Sigmoid colon (tissue), 4 donors: ENCODE results near the gene SORCS2.

Experiments
- EP300 ChIP-seq, 4 donors: sonication (generic); formaldehyde crosslinking; IDR thresholded peaks; one replicate each; pipeline ENCODE4 v1.6.1; 2017; ENCODE audit warnings: antibody characterized with exemption in 4 of 4
- POLR2A ChIP-seq, 2 donors: fragments of 450-650 bp; IDR thresholded peaks; one replicate each; pipeline ENCODE4 v1.6.1; 2016; ENCODE audit warnings: antibody characterized with exemption in 2 of 2, mild to moderate bottlenecking in 2 of 2, moderate library complexity in 2 of 2
- POLR2AphosphoS5 ChIP-seq, 4 donors: sonication (generic); formaldehyde crosslinking; IDR thresholded peaks; one replicate each; pipeline ENCODE4 v1.6.1; 2017; ENCODE audit warnings: antibody characterized with exemption in 4 of 4
- TF ChIP-seq, protein P1 (sequence below), 4 experiments: fragments of 450-650 bp in 3 of 4; fragments of 200-600 bp in 1 of 4; IDR thresholded peaks; one replicate each; pipeline ENCODE4 v1.5.1; 2016 to 2019; ENCODE audit warnings: antibody characterized with exemption in 4 of 4, mild to moderate bottlenecking in 3 of 4, moderate library complexity in 2 of 4

GRCh38 chr4:7237873-7238272, 45.5 kb downstream of the SORCS2 start:
- TF ChIP-seq EP300 (IDR thresholded peaks at IDR 0.05) (no peak), POLR2A (IDR thresholded peaks at IDR 0.05) (no peak), POLR2AphosphoS5 (IDR thresholded peaks at IDR 0.05) (peak in 1 of 4 donors; percentile 28)
- TF ChIP-seq, protein P1, sequence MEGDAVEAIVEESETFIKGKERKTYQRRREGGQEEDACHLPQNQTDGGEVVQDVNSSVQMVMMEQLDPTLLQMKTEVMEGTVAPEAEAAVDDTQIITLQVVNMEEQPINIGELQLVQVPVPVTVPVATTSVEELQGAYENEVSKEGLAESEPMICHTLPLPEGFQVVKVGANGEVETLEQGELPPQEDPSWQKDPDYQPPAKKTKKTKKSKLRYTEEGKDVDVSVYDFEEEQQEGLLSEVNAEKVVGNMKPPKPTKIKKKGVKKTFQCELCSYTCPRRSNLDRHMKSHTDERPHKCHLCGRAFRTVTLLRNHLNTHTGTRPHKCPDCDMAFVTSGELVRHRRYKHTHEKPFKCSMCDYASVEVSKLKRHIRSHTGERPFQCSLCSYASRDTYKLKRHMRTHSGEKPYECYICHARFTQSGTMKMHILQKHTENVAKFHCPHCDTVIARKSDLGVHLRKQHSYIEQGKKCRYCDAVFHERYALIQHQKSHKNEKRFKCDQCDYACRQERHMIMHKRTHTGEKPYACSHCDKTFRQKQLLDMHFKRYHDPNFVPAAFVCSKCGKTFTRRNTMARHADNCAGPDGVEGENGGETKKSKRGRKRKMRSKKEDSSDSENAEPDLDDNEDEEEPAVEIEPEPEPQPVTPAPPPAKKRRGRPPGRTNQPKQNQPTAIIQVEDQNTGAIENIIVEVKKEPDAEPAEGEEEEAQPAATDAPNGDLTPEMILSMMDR (IDR thresholded peaks at IDR 0.05), result no peak
